ENCODE results near the gene RNF149.

The RNF149 gene

GRCh38 chr2:101293544-101293943, 15.0 kb downstream of the RNF149 start:
- DNase-seq: no peak

GRCh38 chr2:101291973-101292372, 16.5 kb downstream of the RNF149 start:
- DNase-seq: no peak

- no peak for DNase-seq
These were observed 17.8 kb downstream of the RNF149 start for GRCh38 chr2:101290711-101291110.

GRCh38 chr2:101287303-101287702, 21.2 kb downstream of the RNF149 start:
- DNase-seq: no peak

GRCh38 chr2:101286684-101287083, 21.8 kb downstream of the RNF149 start:
- no peak for DNase-seq

GRCh38 chr2:101282980-101283379, 25.5 kb downstream of the RNF149 start:
- no peak for DNase-seq

- DNase-seq: no peak
These were observed 27.0 kb downstream of the RNF149 start for GRCh38 chr2:101281482-101281881.

- DNase-seq: no peak
These were observed 29.6 kb downstream of the RNF149 start for GRCh38 chr2:101278925-101279324.

- DNase-seq: no peak
These were observed 31.4 kb downstream of the RNF149 start for GRCh38 chr2:101277111-101277510.

GRCh38 chr2:101274142-101274541, 34.4 kb downstream of the RNF149 start:
- DNase-seq: no peak

GRCh38 chr2:101273056-101273455, 35.4 kb downstream of the RNF149 start:
- DNase-seq: no peak

GRCh38 chr2:101272045-101272784, 36.3 kb downstream of the RNF149 start:
- no peak for DNase-seq

GRCh38 chr2:101270700-101271259, 37.7 kb downstream of the RNF149 start:
- no peak for DNase-seq

GRCh38 chr2:101267671-101268656, 40.5 kb downstream of the RNF149 start:
- DNase-seq: no peak

GRCh38 chr2:101265893-101266499, 42.5 kb downstream of the RNF149 start:
- DNase-seq: no peak

GRCh38 chr2:101264360-101264939, 44.1 kb downstream of the RNF149 start:
- peak; percentile 6 for DNase-seq

- no peak for DNase-seq
These were observed 45.1 kb downstream of the RNF149 start for GRCh38 chr2:101263377-101263800.

- no peak for DNase-seq
These were observed 46.4 kb downstream of the RNF149 start for GRCh38 chr2:101262142-101262541.

- DNase-seq: no peak
These were observed 49.7 kb downstream of the RNF149 start for GRCh38 chr2:101258804-101259203.

GRCh38 chr2:101256316-101256715, 52.2 kb downstream of the RNF149 start:
- DNase-seq: no peak

GRCh38 chr2:101255501-101255900, 53.0 kb downstream of the RNF149 start:
- no peak for DNase-seq

GRCh38 chr2:101253703-101254450, 54.6 kb downstream of the RNF149 start:
- DNase-seq: no peak
